Measurements from ENCODE around the gene USP44. TPM values are rescaled to one million over a fixed set of nuclear protein-coding genes. Genes with fewer than 3 reads are reported as not detected.

Gene USP44
- total and polyA plus RNA-seq, 2 of the 8 experiments (the other 6 are each of a cell fraction or from before 2014, with no cell fraction given), result 129 to 197 TPM

DNA sequence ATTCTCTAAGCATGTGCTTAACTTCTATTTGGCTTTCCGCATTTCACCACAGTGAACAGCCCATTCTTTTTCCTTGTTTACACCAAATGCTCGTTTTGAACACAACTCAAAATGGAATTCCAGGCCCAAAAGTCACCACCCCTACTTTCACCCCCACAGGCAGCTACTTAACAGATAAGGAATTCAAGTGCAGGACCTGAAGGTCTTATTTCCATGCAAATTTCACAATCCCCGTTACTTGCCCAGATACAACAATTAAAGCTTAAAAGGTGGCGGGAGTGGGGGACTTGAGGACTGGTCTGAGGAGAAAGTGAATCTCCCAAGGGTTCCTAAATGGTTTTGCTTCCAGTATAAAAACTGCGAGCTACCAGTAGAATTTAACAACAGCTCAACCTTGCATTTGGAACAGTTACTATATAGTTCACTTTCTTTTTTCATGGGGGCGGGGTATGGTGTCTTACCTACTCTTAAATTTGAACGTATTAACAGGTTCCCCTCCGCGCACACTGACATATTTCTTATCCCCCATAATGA is 3.7 kb downstream of the USP44 start (continued):
- no peak for TF ChIP-seq ASH2L (IDR thresholded peaks at IDR 0.05; ENCODE audit: low read length)
- no peak for TF ChIP-seq ZNF274 (IDR thresholded peaks at IDR 0.05; ENCODE audit: borderline replicate concordance, extremely low read depth, low read length)
- TF ChIP-seq HDAC6 (IDR thresholded peaks at IDR 0.05; ENCODE audit: low read depth, low read length), result no peak
